HFFc6 (cell line): ENCODE data around the gene PCDH15. TPM values are rescaled to one million over a fixed set of nuclear protein-coding genes. Genes with fewer than 3 reads are reported as not detected.

Source experiments
- DNase-seq: peaks from one replicate; pipeline ENCODE4 v3.0.0-alpha.2; 2018
- H3K27ac Mint-ChIP-seq: 2 replicates; pipeline ENCODE4 v1.8.0; 2020; ENCODE audit warnings: mild to moderate bottlenecking, mixed read lengths
- H3K27me3 Mint-ChIP-seq: 2 replicates; pipeline ENCODE4 v1.8.0; 2021; ENCODE audit warnings: mild to moderate bottlenecking, moderate library complexity, mixed read lengths; ENCODE audit not compliant: insufficient read depth
- H3K36me3 Mint-ChIP-seq: 2 replicates; pipeline ENCODE4 v1.8.0; 2021; ENCODE audit warnings: low read depth, mixed read lengths
- H3K4me1 Mint-ChIP-seq: 2 replicates; pipeline ENCODE4 v1.8.0; 2020; ENCODE audit warnings: low read depth, mixed read lengths
- H3K4me3 Mint-ChIP-seq: 2 replicates; pipeline ENCODE4 v1.8.0; 2020; ENCODE audit warnings: mild to moderate bottlenecking, moderate library complexity, mixed read lengths
- H3K9me3 Mint-ChIP-seq: 2 replicates; pipeline ENCODE4 v1.8.0; 2020; ENCODE audit warnings: mild to moderate bottlenecking, mixed read lengths
- CTCF ChIP-seq: fragments of 200-600 bp; sonication (generic); IDR thresholded peaks from 2 replicates; pipeline ENCODE4 v1.5.0; 2021; ENCODE audit warnings: antibody characterized with exemption, mild to moderate bottlenecking
- total RNA-seq, 6 experiments: library from RNA; stranded (reverse); fragmentation: NEBNext Ultra II Directional; extraction: Animal tissue kit (Norgen Biotek cat#: 25700); gene quantifications; 2 replicates in 1 of 6; 3 replicates in 5 of 6; pipeline ENCODE4 v1.2.3, GENCODE V29; 2021

PCDH15 gene
- total RNA-seq, 6 experiments from 2014 or later: not detected

DNA sequence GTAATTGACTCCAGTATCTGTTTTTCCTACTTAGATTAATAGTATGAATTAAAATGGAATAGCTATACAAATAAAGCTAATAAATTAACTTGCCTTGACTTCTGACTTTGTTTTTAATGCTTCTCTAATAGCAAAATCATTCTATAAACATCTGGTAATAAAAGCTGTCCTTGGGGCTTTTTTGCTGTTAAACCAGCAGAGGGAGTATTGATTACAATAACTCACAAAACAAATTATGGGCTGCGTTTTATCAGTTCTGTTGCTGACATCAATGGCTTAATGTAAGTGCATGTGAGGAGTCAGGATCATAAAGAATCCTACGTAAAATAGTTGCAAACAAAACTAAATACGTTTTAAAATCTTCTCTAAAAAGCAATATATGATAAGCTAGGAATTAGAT is 667.8 kb downstream of the PCDH15 start:
- no peak for DNase-seq
- Mint-ChIP-seq H3K27me3 (no peaks in the 10 kb centered on the region), H3K36me3 (no peaks in the 10 kb centered on the region)

GRCh38 chr10:54131833-54132232 is 669.2 kb downstream of the PCDH15 start:
- Mint-ChIP-seq H3K9me3 (peaks cover 32% of the 10 kb centered on the region), H3K4me1 (no peaks in the 10 kb centered on the region), H3K4me3 (no peak overlapping the region), H3K27me3 (no peaks in the 10 kb centered on the region), H3K36me3 (no peaks in the 10 kb centered on the region), H3K27ac (no peak overlapping the region)
- TF ChIP-seq CTCF: no peak
- DNase-seq: no peak

More for the DNA sequence above, 667.8 kb downstream of the PCDH15 start:
- H3K27ac Mint-ChIP-seq: no peak overlapping the region
- H3K9me3 Mint-ChIP-seq: peaks cover 35% of the 10 kb centered on the region
- H3K4me3 Mint-ChIP-seq: no peak overlapping the region
- H3K4me1 Mint-ChIP-seq: no peaks in the 10 kb centered on the region
- TF ChIP-seq CTCF: no peak; the same call in 1 of the 2 replicates

DNA sequence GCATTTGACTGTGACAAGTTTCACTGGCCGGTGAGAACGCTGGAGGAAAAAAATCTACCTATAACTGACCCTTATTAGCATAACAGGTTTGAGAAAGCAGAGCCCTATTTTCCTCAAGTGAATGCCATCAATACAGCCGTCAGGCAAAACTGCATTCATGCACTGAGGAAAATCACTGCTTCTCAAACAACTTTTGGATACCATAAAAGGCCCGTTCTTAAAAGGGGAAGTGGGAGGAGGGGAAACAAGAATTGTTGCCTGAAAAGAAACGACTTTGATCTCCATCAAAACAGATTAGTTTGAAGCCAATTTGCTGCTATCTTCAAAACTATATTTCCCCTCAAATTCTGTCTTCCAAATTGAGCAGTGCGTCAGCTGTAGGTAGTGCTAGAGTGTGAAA is 670.6 kb downstream of the PCDH15 start:
- no peaks in the 10 kb centered on the region for H3K27me3 Mint-ChIP-seq
- no peaks in the 10 kb centered on the region for H3K36me3 Mint-ChIP-seq
- no peak for DNase-seq
- H3K4me3 Mint-ChIP-seq: no peak overlapping the region
- no peaks in the 10 kb centered on the region for H3K4me1 Mint-ChIP-seq
- peaks cover 28% of the 10 kb centered on the region for H3K9me3 Mint-ChIP-seq
- no peak overlapping the region for H3K27ac Mint-ChIP-seq
- TF ChIP-seq CTCF: no peak

DNA sequence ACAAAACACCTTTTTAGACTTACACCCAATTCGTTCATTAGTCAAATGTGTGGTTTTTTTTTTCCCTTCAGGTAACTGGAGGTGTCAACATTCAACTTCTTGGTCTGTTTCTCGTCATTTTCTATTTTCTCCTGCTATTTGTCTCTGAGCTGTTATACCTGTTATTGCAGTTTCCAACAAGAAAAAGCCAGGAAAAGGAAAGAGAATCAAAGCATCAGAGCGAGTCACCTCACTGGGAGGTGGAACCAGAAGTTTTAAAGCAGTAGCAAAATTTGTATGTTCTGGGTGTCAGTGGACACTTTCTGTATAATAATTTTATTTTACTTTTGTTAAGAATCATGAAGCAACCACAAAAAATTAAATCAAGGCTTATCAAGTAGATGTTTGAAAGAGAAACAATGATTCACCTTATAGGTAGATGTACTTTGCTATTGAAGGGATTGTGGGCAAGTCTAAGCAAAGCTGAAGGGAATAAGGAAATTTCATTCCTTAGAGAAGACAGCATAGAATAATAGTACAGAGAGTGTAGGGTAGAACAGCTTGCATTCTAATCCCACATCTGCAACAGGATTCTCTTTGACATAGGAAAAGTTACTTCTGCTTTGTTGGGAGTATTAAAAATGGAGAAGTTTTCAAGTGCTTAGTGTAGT is 675.8 kb downstream of the PCDH15 start:
- Mint-ChIP-seq H3K4me1 (no peaks in the 10 kb centered on the region), H3K4me3 (no peak overlapping the region), H3K27me3 (no peaks in the 10 kb centered on the region), H3K27ac (no peak overlapping the region), H3K36me3 (peaks cover 11% of the 10 kb centered on the region; the same call in 1 of the 2 replicates), H3K9me3 (peaks cover 53% of the 10 kb centered on the region)
- DNase-seq: no peak
- no peak for TF ChIP-seq CTCF

- no peaks in the 10 kb centered on the region for H3K4me1 Mint-ChIP-seq
- DNase-seq: no peak
- peaks cover 11% of the 10 kb centered on the region; the same call in 1 of the 2 replicates for H3K36me3 Mint-ChIP-seq
- no peak overlapping the region for H3K4me3 Mint-ChIP-seq
- peaks cover 50% of the 10 kb centered on the region for H3K9me3 Mint-ChIP-seq
- TF ChIP-seq CTCF: no peak
- no peaks in the 10 kb centered on the region for H3K27me3 Mint-ChIP-seq
- no peak overlapping the region for H3K27ac Mint-ChIP-seq
These were observed 676.7 kb downstream of the PCDH15 start for GRCh38 chr10:54124209-54124885.
